ENCODE data around the gene DUSP10.

DNA sequence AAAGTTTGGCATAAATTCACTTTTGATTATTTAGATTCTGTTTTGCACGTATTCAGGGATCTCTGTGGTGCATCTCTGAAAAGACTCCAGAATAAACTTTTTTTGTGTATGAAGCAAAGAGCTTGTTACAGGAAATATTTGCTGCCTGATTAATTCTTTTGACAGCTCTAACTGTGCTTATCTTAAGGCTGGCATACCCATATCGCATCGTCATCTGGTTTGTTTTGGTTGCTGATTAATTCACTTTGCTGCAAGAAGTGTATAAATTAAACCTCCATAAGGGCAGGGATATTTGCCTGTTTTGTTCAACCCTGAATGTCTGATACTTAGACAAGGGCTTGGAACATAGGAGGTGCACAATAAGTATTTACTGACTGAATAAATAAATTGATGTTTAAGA is 17.5 kb upstream of the DUSP10 start:
- TF ChIP-seq EP300 (IDR thresholded peaks at IDR 0.05): no peak
- TF ChIP-seq, protein P1, sequence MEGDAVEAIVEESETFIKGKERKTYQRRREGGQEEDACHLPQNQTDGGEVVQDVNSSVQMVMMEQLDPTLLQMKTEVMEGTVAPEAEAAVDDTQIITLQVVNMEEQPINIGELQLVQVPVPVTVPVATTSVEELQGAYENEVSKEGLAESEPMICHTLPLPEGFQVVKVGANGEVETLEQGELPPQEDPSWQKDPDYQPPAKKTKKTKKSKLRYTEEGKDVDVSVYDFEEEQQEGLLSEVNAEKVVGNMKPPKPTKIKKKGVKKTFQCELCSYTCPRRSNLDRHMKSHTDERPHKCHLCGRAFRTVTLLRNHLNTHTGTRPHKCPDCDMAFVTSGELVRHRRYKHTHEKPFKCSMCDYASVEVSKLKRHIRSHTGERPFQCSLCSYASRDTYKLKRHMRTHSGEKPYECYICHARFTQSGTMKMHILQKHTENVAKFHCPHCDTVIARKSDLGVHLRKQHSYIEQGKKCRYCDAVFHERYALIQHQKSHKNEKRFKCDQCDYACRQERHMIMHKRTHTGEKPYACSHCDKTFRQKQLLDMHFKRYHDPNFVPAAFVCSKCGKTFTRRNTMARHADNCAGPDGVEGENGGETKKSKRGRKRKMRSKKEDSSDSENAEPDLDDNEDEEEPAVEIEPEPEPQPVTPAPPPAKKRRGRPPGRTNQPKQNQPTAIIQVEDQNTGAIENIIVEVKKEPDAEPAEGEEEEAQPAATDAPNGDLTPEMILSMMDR (IDR thresholded peaks at IDR 0.05): no peak
- no peak for TF ChIP-seq POLR2A (IDR thresholded peaks at IDR 0.05)

Data from tibial nerve (tissue), 4 donors.